ENCODE data around the gene EYS. TPM values are rescaled to one million over a fixed set of nuclear protein-coding genes. Genes with fewer than 3 reads are reported as not detected.

EYS gene
- total RNA-seq, 6 experiments from 2014 or later = 0.18 TPM; not detected in 5

DNA sequence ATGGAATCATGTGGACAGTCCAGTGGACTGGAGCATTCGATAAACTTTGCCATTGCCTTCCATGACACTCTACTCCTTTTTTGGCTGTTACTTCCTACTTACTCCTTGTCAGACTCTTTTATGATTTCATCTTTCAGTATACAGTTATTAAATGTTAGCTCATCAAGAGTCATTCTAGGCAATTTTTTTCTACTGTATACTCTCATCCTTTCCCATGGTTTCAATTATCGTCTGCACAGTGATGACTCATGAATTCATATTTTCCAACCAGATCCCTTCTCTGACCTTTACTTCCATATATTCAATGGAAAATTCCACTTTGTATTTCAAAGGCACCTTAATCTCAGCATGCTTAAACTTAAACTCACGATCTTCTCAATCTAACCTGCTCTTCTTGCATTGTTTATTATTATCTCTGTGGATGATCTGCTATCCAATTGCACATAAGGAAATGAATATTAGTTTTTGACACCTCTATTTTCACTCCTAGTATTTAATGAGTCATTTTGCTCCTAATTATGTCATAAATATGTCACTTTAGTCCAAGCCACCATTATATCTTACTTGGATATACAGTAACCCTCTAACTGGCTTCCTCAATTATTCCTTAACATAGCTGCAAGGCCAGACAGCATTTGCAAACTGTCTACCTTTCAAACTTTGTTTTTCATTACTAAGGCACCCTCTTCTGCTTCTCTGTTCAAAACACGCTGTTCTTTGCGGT lies 1643.9 kb downstream of the EYS start:
- Mint-ChIP-seq H3K4me3 (no peak overlapping the region), H3K27ac (no peak overlapping the region), H3K9me3 (peaks cover 25% of the 10 kb centered on the region; the same call in 1 of the 2 replicates), H3K27me3 (ENCODE audit: insufficient read depth) (no peaks in the 10 kb centered on the region), H3K36me3 (ENCODE audit: low read depth) (no peaks in the 10 kb centered on the region), H3K4me1 (ENCODE audit: low read depth) (no peaks in the 10 kb centered on the region)
- TF ChIP-seq, protein P1, sequence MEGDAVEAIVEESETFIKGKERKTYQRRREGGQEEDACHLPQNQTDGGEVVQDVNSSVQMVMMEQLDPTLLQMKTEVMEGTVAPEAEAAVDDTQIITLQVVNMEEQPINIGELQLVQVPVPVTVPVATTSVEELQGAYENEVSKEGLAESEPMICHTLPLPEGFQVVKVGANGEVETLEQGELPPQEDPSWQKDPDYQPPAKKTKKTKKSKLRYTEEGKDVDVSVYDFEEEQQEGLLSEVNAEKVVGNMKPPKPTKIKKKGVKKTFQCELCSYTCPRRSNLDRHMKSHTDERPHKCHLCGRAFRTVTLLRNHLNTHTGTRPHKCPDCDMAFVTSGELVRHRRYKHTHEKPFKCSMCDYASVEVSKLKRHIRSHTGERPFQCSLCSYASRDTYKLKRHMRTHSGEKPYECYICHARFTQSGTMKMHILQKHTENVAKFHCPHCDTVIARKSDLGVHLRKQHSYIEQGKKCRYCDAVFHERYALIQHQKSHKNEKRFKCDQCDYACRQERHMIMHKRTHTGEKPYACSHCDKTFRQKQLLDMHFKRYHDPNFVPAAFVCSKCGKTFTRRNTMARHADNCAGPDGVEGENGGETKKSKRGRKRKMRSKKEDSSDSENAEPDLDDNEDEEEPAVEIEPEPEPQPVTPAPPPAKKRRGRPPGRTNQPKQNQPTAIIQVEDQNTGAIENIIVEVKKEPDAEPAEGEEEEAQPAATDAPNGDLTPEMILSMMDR (IDR thresholded peaks at IDR 0.05) = no peak
- no peak for DNase-seq

DNA sequence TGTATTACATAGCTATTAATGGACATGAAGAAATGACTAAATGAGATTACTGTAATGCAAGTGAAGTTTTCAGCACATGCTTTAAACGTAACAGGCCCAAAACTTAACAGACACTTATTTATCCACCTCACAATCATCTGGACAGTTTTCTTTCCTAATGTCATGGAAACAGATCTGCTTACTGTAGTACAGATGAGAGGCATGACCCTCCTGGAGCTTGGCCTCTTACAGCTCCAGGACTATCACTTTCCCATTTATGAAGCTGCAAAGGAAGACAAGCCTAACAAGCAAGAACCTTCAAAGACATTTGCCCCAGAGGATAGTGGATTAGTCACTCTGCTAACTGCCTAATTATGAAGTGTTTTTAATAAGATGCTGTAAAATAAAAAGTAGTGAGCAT lies 1652.2 kb downstream of the EYS start:
- TF ChIP-seq, protein P1 (IDR thresholded peaks at IDR 0.05) = no peak
- peaks cover 10% of the 10 kb centered on the region for H3K9me3 Mint-ChIP-seq
- H3K27ac Mint-ChIP-seq = no peak overlapping the region
- DNase-seq = no peak
- no peaks in the 10 kb centered on the region for H3K27me3 Mint-ChIP-seq (ENCODE audit: insufficient read depth)
- H3K4me3 Mint-ChIP-seq = no peak overlapping the region
- no peaks in the 10 kb centered on the region for H3K36me3 Mint-ChIP-seq (ENCODE audit: low read depth)
- no peaks in the 10 kb centered on the region for H3K4me1 Mint-ChIP-seq (ENCODE audit: low read depth)

DNA sequence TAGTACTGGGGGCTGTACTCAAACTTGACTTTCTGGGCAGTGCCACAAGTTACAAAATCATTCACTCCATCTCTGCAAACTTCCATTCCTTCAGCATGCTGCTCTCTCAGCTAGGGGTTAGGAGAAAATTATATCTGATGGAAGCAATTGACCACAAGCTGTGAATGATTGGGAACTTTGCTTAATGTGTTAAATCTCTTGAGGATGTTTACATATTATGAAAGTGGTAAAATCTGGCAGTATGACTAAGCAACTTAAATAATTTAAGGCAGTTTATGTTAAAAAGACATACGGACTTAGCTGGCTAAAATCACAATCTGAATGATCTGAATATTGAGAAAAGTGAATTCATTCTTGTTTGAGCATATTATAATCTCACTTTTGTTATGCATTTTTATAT lies 1656.4 kb downstream of the EYS start:
- Mint-ChIP-seq H3K9me3 (peaks cover 20% of the 10 kb centered on the region), H3K27ac (no peak overlapping the region), H3K27me3 (ENCODE audit: insufficient read depth) (no peaks in the 10 kb centered on the region), H3K4me3 (no peak overlapping the region), H3K4me1 (ENCODE audit: low read depth) (no peaks in the 10 kb centered on the region), H3K36me3 (ENCODE audit: low read depth) (no peaks in the 10 kb centered on the region)
- no peak for DNase-seq
- TF ChIP-seq, protein P1 (IDR thresholded peaks at IDR 0.05) = no peak

DNA sequence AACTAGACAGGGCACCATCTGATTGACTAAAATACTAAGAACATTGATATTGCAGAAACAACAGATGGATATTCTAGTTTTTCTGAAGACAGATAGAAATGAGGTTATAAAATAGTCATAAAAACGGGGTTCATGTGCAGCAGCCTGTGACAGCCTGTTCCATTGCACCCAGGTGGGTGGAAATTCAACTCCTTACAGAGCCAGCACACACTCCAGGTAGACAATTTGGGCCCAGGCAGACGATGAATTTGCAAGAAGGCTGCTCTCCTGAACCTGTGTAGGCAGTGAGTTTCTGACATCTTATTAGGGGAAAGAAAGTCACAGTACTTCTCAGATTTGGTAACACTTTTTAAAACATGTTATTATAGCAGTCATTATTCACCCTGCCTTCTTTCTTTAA lies 1657.3 kb downstream of the EYS start:
- Mint-ChIP-seq H3K4me1 (ENCODE audit: low read depth) (no peaks in the 10 kb centered on the region), H3K9me3 (peaks cover 20% of the 10 kb centered on the region), H3K27me3 (ENCODE audit: insufficient read depth) (no peaks in the 10 kb centered on the region), H3K27ac (no peak overlapping the region), H3K36me3 (ENCODE audit: low read depth) (no peaks in the 10 kb centered on the region), H3K4me3 (no peak overlapping the region)
- TF ChIP-seq, protein P1 (IDR thresholded peaks at IDR 0.05) = no peak
- no peak for DNase-seq

DNA sequence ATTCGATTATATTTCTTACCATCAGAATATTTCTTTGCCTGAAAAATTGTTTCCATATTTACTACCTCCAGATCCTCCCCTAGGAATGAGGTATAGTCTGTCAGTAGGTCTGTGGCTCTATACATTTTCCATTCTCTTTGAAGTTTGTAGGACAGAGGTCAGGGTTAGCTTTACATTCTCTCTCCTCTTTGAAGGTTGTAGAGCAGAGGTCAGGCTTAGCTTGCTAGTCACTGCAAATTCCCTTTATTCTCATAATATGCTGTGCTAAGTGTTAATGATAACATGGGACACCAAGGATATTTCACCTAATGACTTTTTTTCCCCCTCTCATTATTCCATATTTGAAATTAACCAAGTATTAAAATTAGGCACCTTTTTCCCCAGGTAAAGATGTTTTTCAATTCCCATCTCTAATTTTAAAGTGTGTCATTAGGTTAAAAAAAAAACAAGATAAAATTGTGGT lies 1660.2 kb downstream of the EYS start:
- Mint-ChIP-seq H3K36me3 (ENCODE audit: low read depth) (no peaks in the 10 kb centered on the region), H3K27me3 (ENCODE audit: insufficient read depth) (no peaks in the 10 kb centered on the region), H3K27ac (no peak overlapping the region), H3K4me3 (no peak overlapping the region), H3K9me3 (peaks cover 25% of the 10 kb centered on the region), H3K4me1 (ENCODE audit: low read depth) (no peaks in the 10 kb centered on the region)
- TF ChIP-seq, protein P1 (IDR thresholded peaks at IDR 0.05) = no peak
- DNase-seq = no peak

Measured in HFFc6 (cell line).